ENCODE results near the gene ITGA11. TPM values are rescaled to one million over a fixed set of nuclear protein-coding genes. Genes with fewer than 3 reads are reported as not detected.

The ITGA11 gene
- polyA plus RNA-seq, 1 of the 3 experiments (the other 2 are of a cell fraction), result 0.49 TPM

- TF ChIP-seq CTCF (IDR thresholded peaks at IDR 0.05) (no peak), TEAD4 (IDR thresholded peaks at IDR 0.05; ENCODE audit: borderline replicate concordance, insufficient read depth) (no peak), SIN3A (IDR thresholded peaks at IDR 0.05; ENCODE audit: borderline replicate concordance, low read depth, low read length) (no peak), TCF12 (IDR thresholded peaks at IDR 0.05) (no peak), PBX3 (IDR thresholded peaks at IDR 0.05) (no peak)
Measured at GRCh38 chr15:68292967-68293366, 139.0 kb downstream of the ITGA11 start (continued).

DNA sequence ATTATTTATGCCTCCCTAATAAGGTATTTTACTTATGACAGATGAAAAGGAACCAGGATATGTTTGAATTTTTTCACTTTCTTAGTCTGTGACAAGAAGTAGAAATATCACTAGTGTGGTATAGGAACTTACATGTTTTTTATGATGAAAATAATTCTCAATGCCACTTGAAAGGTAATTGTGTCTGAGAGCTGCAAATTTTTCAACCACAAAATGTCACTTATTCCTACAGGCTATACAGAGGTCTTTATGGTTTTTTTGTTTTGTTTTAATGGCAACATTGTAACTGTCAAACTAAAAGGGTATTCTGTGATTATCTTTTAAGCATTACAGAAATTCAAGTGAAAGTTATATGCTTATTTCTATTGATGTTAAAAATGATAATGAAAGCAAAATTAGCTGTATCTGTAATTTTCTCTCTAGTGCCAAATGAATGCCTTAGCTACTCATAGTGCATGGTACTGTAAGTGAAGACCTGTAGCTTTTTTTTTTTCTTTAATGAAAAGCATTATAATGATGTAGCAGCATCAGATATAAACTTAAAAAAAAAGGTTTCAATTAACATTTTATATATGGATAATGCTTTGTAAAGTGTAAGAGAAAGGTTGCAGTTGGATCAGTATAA is 139.7 kb downstream of the ITGA11 start:
- Histone ChIP-seq H2AFZ (ENCODE audit: low read depth) (no peak overlapping the region), H3K4me3 (ENCODE audit: low read depth in 2 of 2, low read length in 1 of 2) (no peak overlapping the region), H3K4me1 (ENCODE audit: control insufficient read depth in 1 of 2, insufficient read depth in 2 of 2, low read depth in 1 of 2, low read length in 1 of 2) (peaks cover 4 to 5% of the 10 kb centered on the region in 2 experiments; a peak in 3 of 4 replicates), H3K9me2 (no peaks in the 10 kb centered on the region), H4K20me1 (ENCODE audit: insufficient read depth) (peaks cover 63% of the 10 kb centered on the region), H3K36me3 (replicated peaks in 1 of 2; ENCODE audit: control insufficient read depth in 1 of 2, insufficient read depth in 2 of 2, low read length in 1 of 2) (peaks cover 54 to 60% of the 10 kb centered on the region in 2 experiments), H3K9me3 (no peaks in the 10 kb centered on the region), H3K9ac (no peak overlapping the region), H3K27ac (ENCODE audit: low read depth in 2 of 2, low read length in 1 of 2) (no peak overlapping the region), H3K27me3 (ENCODE audit: insufficient read depth) (no peaks in the 10 kb centered on the region), H3F3A (replicated peaks; ENCODE audit: insufficient read depth) (peaks cover 8% of the 10 kb centered on the region), H3K4me2 (no peak overlapping the region), H3K79me2 (ENCODE audit: insufficient read depth) (peaks cover 99% of the 10 kb centered on the region)
- ChIA-PET POLR2A (no interaction called here), CTCF (interaction anchor here (1.2 to 2.0 kb wide), 4 partner anchors 11 to 82 kb away, joined by 3 to 16 read pairs (median 5); no protein-coding TSS in a partner anchor)
- TF ChIP-seq TEAD4 (IDR thresholded peaks at IDR 0.05; ENCODE audit: borderline replicate concordance, insufficient read depth) (no peak), IRF3 (IDR thresholded peaks at IDR 0.05; ENCODE audit: low read depth, low read length) (no peak), RFX5 (IDR thresholded peaks at IDR 0.05; ENCODE audit: low read length) (no peak), FOSL2 (IDR thresholded peaks at IDR 0.05; ENCODE audit: borderline replicate concordance, low read depth) (no peak), MEF2A (IDR thresholded peaks at IDR 0.05; ENCODE audit: borderline replicate concordance, low read depth) (no peak), POLR2AphosphoS5 (IDR thresholded peaks at IDR 0.05; ENCODE audit: low read depth, low read length) (no peak), RXRA (IDR thresholded peaks at IDR 0.05; ENCODE audit: borderline replicate concordance, low read depth) (no peak), EZH2phosphoT487 (IDR thresholded peaks at IDR 0.05; ENCODE audit: borderline replicate concordance, low read depth) (no peak), MXI1 (IDR thresholded peaks at IDR 0.05; ENCODE audit: low read depth, low read length) (no peak), FOXM1 (IDR thresholded peaks at IDR 0.05; ENCODE audit: low read depth) (no peak), CHD2 (IDR thresholded peaks at IDR 0.05; ENCODE audit: low read length, partially characterized antibody) (no peak), JUND (IDR thresholded peaks at IDR 0.05) (no peak), GABPA (IDR thresholded peaks at IDR 0.05; ENCODE audit: low read depth) (no peak), FOXJ3 (CRISPR knock-in tag; IDR thresholded peaks at IDR 0.05) (no peak), ZBTB33 (IDR thresholded peaks at IDR 0.05; ENCODE audit: borderline replicate concordance, low read depth) (no peak), NRF1 (IDR thresholded peaks at IDR 0.05; ENCODE audit: low read depth, low read length) (no peak)
- no peak for DNase-seq

All from SK-N-SH (cell line).